ENCODE data around the gene OSBPL5.

DNA sequence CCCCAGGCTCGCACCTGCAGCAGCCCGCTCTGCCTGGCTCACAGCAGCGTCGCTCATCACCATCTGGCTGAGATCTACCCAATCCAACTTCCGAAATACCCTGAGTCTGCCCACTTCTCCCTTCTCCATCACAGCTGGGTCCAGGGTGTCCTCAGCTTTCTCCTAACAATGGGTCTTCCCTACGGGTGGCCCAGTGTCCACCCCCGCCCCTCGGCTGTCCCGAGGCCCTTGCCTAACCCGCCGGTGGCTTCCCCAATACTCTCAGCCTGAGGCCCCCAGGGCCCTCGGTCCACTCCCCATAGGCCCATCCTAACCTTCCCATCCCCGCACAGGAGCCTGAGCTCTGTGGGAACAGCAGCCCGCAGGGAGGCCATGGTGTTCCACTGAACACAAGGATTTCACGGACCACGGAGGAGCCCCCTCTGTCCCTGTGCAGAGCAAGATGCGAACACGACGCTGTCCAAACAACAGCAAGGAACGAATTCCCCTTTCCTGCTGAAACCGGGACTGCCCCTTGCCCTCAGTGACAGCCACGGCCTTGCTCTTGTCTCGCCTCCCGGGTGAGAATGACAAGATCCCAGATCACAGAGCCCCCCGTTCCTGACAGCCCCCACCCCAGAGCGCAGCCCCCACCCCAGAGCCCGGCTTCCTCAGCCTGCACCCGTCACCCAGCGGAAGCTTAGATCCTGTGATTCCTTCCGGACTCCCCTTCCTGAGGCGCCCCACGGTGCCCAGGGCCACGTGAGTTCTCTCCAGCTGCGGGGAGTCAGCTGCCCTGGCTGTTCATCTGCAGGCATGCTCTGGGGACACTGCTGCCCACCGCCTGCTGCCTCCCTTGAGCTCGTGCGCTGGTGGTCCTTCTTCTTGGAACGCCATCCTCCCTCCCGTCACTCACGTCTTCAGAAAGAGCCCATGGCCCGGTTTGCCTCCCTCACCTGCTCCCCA, 59.0 kb downstream of the OSBPL5 start:
- TF ChIP-seq, protein P1, sequence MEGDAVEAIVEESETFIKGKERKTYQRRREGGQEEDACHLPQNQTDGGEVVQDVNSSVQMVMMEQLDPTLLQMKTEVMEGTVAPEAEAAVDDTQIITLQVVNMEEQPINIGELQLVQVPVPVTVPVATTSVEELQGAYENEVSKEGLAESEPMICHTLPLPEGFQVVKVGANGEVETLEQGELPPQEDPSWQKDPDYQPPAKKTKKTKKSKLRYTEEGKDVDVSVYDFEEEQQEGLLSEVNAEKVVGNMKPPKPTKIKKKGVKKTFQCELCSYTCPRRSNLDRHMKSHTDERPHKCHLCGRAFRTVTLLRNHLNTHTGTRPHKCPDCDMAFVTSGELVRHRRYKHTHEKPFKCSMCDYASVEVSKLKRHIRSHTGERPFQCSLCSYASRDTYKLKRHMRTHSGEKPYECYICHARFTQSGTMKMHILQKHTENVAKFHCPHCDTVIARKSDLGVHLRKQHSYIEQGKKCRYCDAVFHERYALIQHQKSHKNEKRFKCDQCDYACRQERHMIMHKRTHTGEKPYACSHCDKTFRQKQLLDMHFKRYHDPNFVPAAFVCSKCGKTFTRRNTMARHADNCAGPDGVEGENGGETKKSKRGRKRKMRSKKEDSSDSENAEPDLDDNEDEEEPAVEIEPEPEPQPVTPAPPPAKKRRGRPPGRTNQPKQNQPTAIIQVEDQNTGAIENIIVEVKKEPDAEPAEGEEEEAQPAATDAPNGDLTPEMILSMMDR (conservative IDR thresholded peaks at IDR 0.05 in 1 of 2, IDR thresholded peaks at IDR 0.05 in 1 of 2; ENCODE audit: low read depth in 1 of 2, low read length in 2 of 2): no peak
- no peak for TF ChIP-seq EZH2 (IDR thresholded peaks at IDR 0.05; ENCODE audit: low read length, missing control alignments)
